ENCODE data around the gene RFX3.

RFX3 gene

GRCh38 chr9:3290231-3290840, 235.5 kb downstream of the RFX3 start:
- peaks cover 5% of the 10 kb centered on the region for H3K9me3 Mint-ChIP-seq
- H3K36me3 Mint-ChIP-seq (ENCODE audit: low read depth): peaks cover 62% of the 10 kb centered on the region

GRCh38 chr9:3288686-3289085, 237.1 kb downstream of the RFX3 start:
- peaks cover 5% of the 10 kb centered on the region for H3K9me3 Mint-ChIP-seq
- H3K36me3 Mint-ChIP-seq (ENCODE audit: low read depth): peaks cover 69% of the 10 kb centered on the region
- no peak overlapping the region for H3K4me3 Mint-ChIP-seq
- no peaks in the 10 kb centered on the region for H3K4me1 Mint-ChIP-seq (ENCODE audit: low read depth)
- no peak overlapping the region for H3K27ac Mint-ChIP-seq
- no peaks in the 10 kb centered on the region for H3K27me3 Mint-ChIP-seq

More at GRCh38 chr9:3290231-3290840, 235.5 kb downstream of the RFX3 start:
- Mint-ChIP-seq H3K4me3 (no peak overlapping the region), H3K4me1 (ENCODE audit: low read depth) (no peaks in the 10 kb centered on the region), H3K27me3 (no peaks in the 10 kb centered on the region), H3K27ac (no peak overlapping the region)

- no peaks in the 10 kb centered on the region for H3K4me1 Mint-ChIP-seq (ENCODE audit: low read depth)
- no peak overlapping the region for H3K4me3 Mint-ChIP-seq
- no peaks in the 10 kb centered on the region for H3K27me3 Mint-ChIP-seq
- H3K9me3 Mint-ChIP-seq: peaks cover 5% of the 10 kb centered on the region
- peaks cover 52% of the 10 kb centered on the region for H3K36me3 Mint-ChIP-seq (ENCODE audit: low read depth)
- H3K27ac Mint-ChIP-seq: no peak overlapping the region
Measured at GRCh38 chr9:3285365-3286161, 240.2 kb downstream of the RFX3 start.

- no peak overlapping the region for H3K27ac Mint-ChIP-seq
- H3K36me3 Mint-ChIP-seq (ENCODE audit: low read depth): peaks cover 46% of the 10 kb centered on the region
- peaks cover under 1% of the 10 kb centered on the region for H3K9me3 Mint-ChIP-seq
- H3K4me1 Mint-ChIP-seq (ENCODE audit: low read depth): no peaks in the 10 kb centered on the region
- no peak overlapping the region for H3K4me3 Mint-ChIP-seq
- no peaks in the 10 kb centered on the region for H3K27me3 Mint-ChIP-seq
Measured at GRCh38 chr9:3282365-3282764, 243.4 kb downstream of the RFX3 start.

- Mint-ChIP-seq H3K4me3 (no peak overlapping the region), H3K36me3 (ENCODE audit: low read depth) (peaks cover 41% of the 10 kb centered on the region), H3K4me1 (ENCODE audit: low read depth) (no peaks in the 10 kb centered on the region), H3K27ac (no peak overlapping the region), H3K27me3 (no peaks in the 10 kb centered on the region), H3K9me3 (no peaks in the 10 kb centered on the region)
Measured at GRCh38 chr9:3281399-3281798, 244.4 kb downstream of the RFX3 start.

- Mint-ChIP-seq H3K4me3 (no peak overlapping the region), H3K9me3 (no peaks in the 10 kb centered on the region), H3K27me3 (no peaks in the 10 kb centered on the region), H3K4me1 (ENCODE audit: low read depth) (no peaks in the 10 kb centered on the region), H3K27ac (no peak overlapping the region), H3K36me3 (ENCODE audit: low read depth) (peaks cover 49% of the 10 kb centered on the region)
Measured at GRCh38 chr9:3277200-3277599, 248.6 kb downstream of the RFX3 start.

- Mint-ChIP-seq H3K36me3 (ENCODE audit: low read depth) (peaks cover 67% of the 10 kb centered on the region), H3K27me3 (no peaks in the 10 kb centered on the region), H3K4me3 (no peak overlapping the region), H3K4me1 (ENCODE audit: low read depth) (no peaks in the 10 kb centered on the region), H3K27ac (no peak overlapping the region), H3K9me3 (no peaks in the 10 kb centered on the region)
Measured at GRCh38 chr9:3271581-3271980, 254.2 kb downstream of the RFX3 start.

GRCh38 chr9:3271157-3271556, 254.6 kb downstream of the RFX3 start:
- H3K9me3 Mint-ChIP-seq: no peaks in the 10 kb centered on the region
- H3K4me3 Mint-ChIP-seq: no peak overlapping the region
- no peaks in the 10 kb centered on the region for H3K27me3 Mint-ChIP-seq
- H3K4me1 Mint-ChIP-seq (ENCODE audit: low read depth): no peaks in the 10 kb centered on the region
- H3K36me3 Mint-ChIP-seq (ENCODE audit: low read depth): peaks cover 63% of the 10 kb centered on the region
- H3K27ac Mint-ChIP-seq: no peak overlapping the region

- no peaks in the 10 kb centered on the region for H3K4me1 Mint-ChIP-seq (ENCODE audit: low read depth)
- H3K9me3 Mint-ChIP-seq: no peaks in the 10 kb centered on the region
- H3K27me3 Mint-ChIP-seq: no peaks in the 10 kb centered on the region
- no peak overlapping the region for H3K4me3 Mint-ChIP-seq
- H3K36me3 Mint-ChIP-seq (ENCODE audit: low read depth): peaks cover 64% of the 10 kb centered on the region
- H3K27ac Mint-ChIP-seq: no peak overlapping the region
Measured at GRCh38 chr9:3268223-3268622, 257.6 kb downstream of the RFX3 start.

- Mint-ChIP-seq H3K27ac (no peak overlapping the region), H3K9me3 (no peaks in the 10 kb centered on the region), H3K36me3 (ENCODE audit: low read depth) (peaks cover 49% of the 10 kb centered on the region)
Measured at GRCh38 chr9:3263698-3264097, 262.1 kb downstream of the RFX3 start.

GRCh38 chr9:3262826-3263529, 262.8 kb downstream of the RFX3 start:
- Mint-ChIP-seq H3K27me3 (no peaks in the 10 kb centered on the region), H3K4me1 (ENCODE audit: low read depth) (no peaks in the 10 kb centered on the region), H3K27ac (no peak overlapping the region), H3K4me3 (no peak overlapping the region), H3K36me3 (ENCODE audit: low read depth) (peaks cover 46% of the 10 kb centered on the region), H3K9me3 (no peaks in the 10 kb centered on the region)

More at GRCh38 chr9:3263698-3264097, 262.1 kb downstream of the RFX3 start:
- no peaks in the 10 kb centered on the region for H3K27me3 Mint-ChIP-seq
- H3K4me3 Mint-ChIP-seq: no peak overlapping the region
- H3K4me1 Mint-ChIP-seq (ENCODE audit: low read depth): no peaks in the 10 kb centered on the region

- Mint-ChIP-seq H3K36me3 (ENCODE audit: low read depth) (peaks cover 53% of the 10 kb centered on the region), H3K27me3 (no peaks in the 10 kb centered on the region), H3K27ac (no peak overlapping the region), H3K4me3 (no peak overlapping the region), H3K4me1 (ENCODE audit: low read depth) (no peaks in the 10 kb centered on the region), H3K9me3 (no peaks in the 10 kb centered on the region)
Measured at GRCh38 chr9:3261484-3261883, 264.3 kb downstream of the RFX3 start.

- no peaks in the 10 kb centered on the region for H3K9me3 Mint-ChIP-seq
- no peaks in the 10 kb centered on the region for H3K27me3 Mint-ChIP-seq
- no peak overlapping the region for H3K4me3 Mint-ChIP-seq
- H3K36me3 Mint-ChIP-seq (ENCODE audit: low read depth): peaks cover 65% of the 10 kb centered on the region
- H3K27ac Mint-ChIP-seq: no peak overlapping the region
- no peaks in the 10 kb centered on the region for H3K4me1 Mint-ChIP-seq (ENCODE audit: low read depth)
Measured at GRCh38 chr9:3256571-3257330, 269.1 kb downstream of the RFX3 start.

GRCh38 chr9:3251309-3251708, 274.5 kb downstream of the RFX3 start:
- Mint-ChIP-seq H3K36me3 (ENCODE audit: low read depth) (peaks cover 49% of the 10 kb centered on the region), H3K27me3 (no peaks in the 10 kb centered on the region), H3K4me3 (no peak overlapping the region), H3K27ac (no peak overlapping the region), H3K9me3 (no peaks in the 10 kb centered on the region), H3K4me1 (ENCODE audit: low read depth) (no peaks in the 10 kb centered on the region)

- no peak overlapping the region for H3K4me3 Mint-ChIP-seq
- no peaks in the 10 kb centered on the region for H3K4me1 Mint-ChIP-seq (ENCODE audit: low read depth)
- H3K27me3 Mint-ChIP-seq: no peaks in the 10 kb centered on the region
- H3K27ac Mint-ChIP-seq: no peak overlapping the region
- peaks cover 50% of the 10 kb centered on the region for H3K36me3 Mint-ChIP-seq (ENCODE audit: low read depth)
- no peaks in the 10 kb centered on the region for H3K9me3 Mint-ChIP-seq
Measured at GRCh38 chr9:3250741-3251140, 275.1 kb downstream of the RFX3 start.
